SK-N-SH (cell line): ENCODE data around the gene CNPY4. TPM values are rescaled to one million over a fixed set of nuclear protein-coding genes. Genes with fewer than 3 reads are reported as not detected.

Experiments
- CTCF ChIA-PET: fragments of 300-600, 350-600 bp; formaldehyde crosslinking; extraction: SDS; loops from one replicate; lab custom pipeline; 2021; lab: Yijun Ruan, JAX
- POLR2A ChIA-PET: fragments of 350-600 bp; sonication (Branson Sonifier 250); formaldehyde crosslinking; extraction: SDS; loops from one replicate; lab custom pipeline; 2020; ENCODE audit warnings: antibody characterized with exemption, inconsistent platforms; lab: Yijun Ruan, JAX
- DNase-seq: peaks from one replicate; pipeline ENCODE4 v3.0.0; 2012
- H2AFZ ChIP-seq: fragments of 200-600 bp; sonication (generic); 2 replicates; pipeline ENCODE4 v1.8.1; 2016; ENCODE audit warnings: antibody characterized with exemption, mild to moderate bottlenecking, low read depth
- H3F3A ChIP-seq: fragments of 200-600 bp; sonication (generic); replicated peaks from 2 replicates; pipeline ENCODE3; 2016; ENCODE audit warnings: antibody characterized with exemption, mild to moderate bottlenecking; ENCODE audit not compliant: insufficient read depth
- H3K27ac ChIP-seq, 2 experiments: fragments of 200-500 bp in 1 of 2; fragments of 200-600 bp in 1 of 2; sonication (Bioruptor generic) in 1 of 2; sonication (generic), shearing (Covaris generic) in 1 of 2; 2 replicates each; pipeline versions ENCODE4 v1.5.1 to v1.6.1; 2014 to 2016; ENCODE audit warnings: low read depth in 2 of 2, inconsistent platforms in 1 of 2, low read length in 1 of 2, mild to moderate bottlenecking in 1 of 2, mixed read lengths in 1 of 2
- H3K27me3 ChIP-seq: fragments of 200-600 bp; sonication (generic), shearing (Covaris generic); 2 replicates; pipeline ENCODE4 v1.6.1; 2016; ENCODE audit warnings: mixed run types; ENCODE audit not compliant: insufficient read depth
- H3K36me3 ChIP-seq, 2 experiments: fragments of 200-500 bp in 1 of 2; fragments of 200-600 bp in 1 of 2; sonication (Bioruptor generic) in 1 of 2; sonication (generic) in 1 of 2; replicated peaks in 1 of 2; 2 replicates each; pipeline versions ENCODE3 to v1.5.1; 2014 to 2016; ENCODE audit warnings: low read length in 1 of 2, mild to moderate bottlenecking in 1 of 2; ENCODE audit not compliant: insufficient read depth in 2 of 2, control insufficient read depth in 1 of 2
- H3K4me1 ChIP-seq, 2 experiments: fragments of 200-500 bp in 1 of 2; fragments of 200-600 bp in 1 of 2; sonication (Bioruptor generic) in 1 of 2; sonication (generic), shearing (Covaris generic) in 1 of 2; 2 replicates each; pipeline versions ENCODE4 v1.5.1 to v1.6.1; 2014 to 2016; ENCODE audit warnings: low read depth in 1 of 2, low read length in 1 of 2, mixed run types in 1 of 2; ENCODE audit not compliant: insufficient read depth in 2 of 2, control insufficient read depth in 1 of 2
- H3K4me2 ChIP-seq: fragments of 200-600 bp; sonication (generic), shearing (Covaris generic); 2 replicates; pipeline ENCODE4 v1.6.1; 2017; ENCODE audit warnings: mixed run types
- H3K4me3 ChIP-seq, 2 experiments: fragments of 200-500 bp in 1 of 2; fragments of 200-600 bp in 1 of 2; sonication (Bioruptor generic) in 1 of 2; sonication (generic), shearing (Covaris generic) in 1 of 2; 2 replicates each; pipeline versions ENCODE4 v1.5.1 to v1.8.1; 2014 to 2016; ENCODE audit warnings: low read depth in 2 of 2, inconsistent platforms in 1 of 2, low read length in 1 of 2, mild to moderate bottlenecking in 1 of 2, mixed read lengths in 1 of 2, moderate library complexity in 1 of 2
- H3K79me2 ChIP-seq: fragments of 200-600 bp; sonication (generic); 2 replicates; pipeline ENCODE4 v1.8.1; 2017; ENCODE audit warnings: mild to moderate bottlenecking; ENCODE audit not compliant: insufficient read depth
- H3K9ac ChIP-seq: fragments of 200-600 bp; sonication (generic); 2 replicates; pipeline ENCODE4 v1.6.1; 2017; ENCODE audit warnings: mixed run types
- H3K9me2 ChIP-seq: fragments of 200-600 bp; sonication (generic); 2 replicates; pipeline ENCODE4 v1.6.1; 2017; ENCODE audit warnings: mixed run types
- H3K9me3 ChIP-seq: fragments of 200-600 bp; sonication (generic); 2 replicates; pipeline ENCODE4 v1.6.1; 2017; ENCODE audit warnings: mixed run types, mild to moderate bottlenecking, moderate library complexity
- H4K20me1 ChIP-seq: fragments of 200-600 bp; sonication (generic); 2 replicates; pipeline ENCODE4 v1.6.1; 2017; ENCODE audit warnings: mild to moderate bottlenecking, mixed run types; ENCODE audit not compliant: insufficient read depth
- CHD2 ChIP-seq: fragments of 150-350 bp; IDR thresholded peaks from 2 replicates; pipeline ENCODE4 v1.6.1; 2018; ENCODE audit warnings: low read length; ENCODE audit not compliant: partially characterized antibody
- IRF3 ChIP-seq: fragments of 150-350 bp; IDR thresholded peaks from 2 replicates; pipeline ENCODE4 v1.6.1; 2016; ENCODE audit warnings: mild to moderate bottlenecking, low read depth, low read length
- NFIC ChIP-seq: IDR thresholded peaks from 2 replicates; pipeline ENCODE4 v1.4.0; 2012; ENCODE audit warnings: borderline replicate concordance
- RXRA ChIP-seq: IDR thresholded peaks from 2 replicates; pipeline ENCODE4 v1.4.0; 2012; ENCODE audit warnings: low read depth, mild to moderate bottlenecking, borderline replicate concordance
- SMC3 ChIP-seq: IDR thresholded peaks from 2 replicates; pipeline ENCODE4 v1.6.1; 2012; ENCODE audit warnings: low read depth, low read length, improper control_type of control experiment
- USF1 ChIP-seq: IDR thresholded peaks from 2 replicates; pipeline ENCODE4 v1.4.0; 2012; ENCODE audit warnings: low read depth, borderline replicate concordance
- WGBS: methylation state at CpG from one replicate; pipeline ENCODE4 v1.1.6; 2017; ENCODE audit warnings: low lambda C conversion rate; 5-methylcytosine and 5-hydroxymethylcytosine counted together
- polyA plus RNA-seq, 3 experiments: library from polyadenylated mRNA; depleted of rRNA; stranded (reverse); fragments of >200 nt; gene quantifications; 2 replicates each; pipeline ENCODE4 v1.2.3, GENCODE V29; 2012

CNPY4 gene
- polyA plus RNA-seq, 1 of the 3 experiments (the other 2 are of a cell fraction), result 52.0 TPM

- no peak for TF ChIP-seq RXRA
- no peak for TF ChIP-seq USF1
- no peak overlapping the region for H2AFZ ChIP-seq
- no peak overlapping the region for H3K27ac ChIP-seq
- peaks cover 13 to 29% of the 10 kb centered on the region in 2 experiments; a peak in 3 of 4 replicates for H3K4me1 ChIP-seq
- no peak for DNase-seq
- no peaks in the 10 kb centered on the region for H3K9me2 ChIP-seq
- H3K4me3 ChIP-seq, result no peak overlapping the region
- no peaks in the 10 kb centered on the region for H3K27me3 ChIP-seq
- peaks cover 12 to 24% of the 10 kb centered on the region in 2 experiments for H3K36me3 ChIP-seq
- WGBS, result 88% methylated on average over 4 of the region's 4 CpGs
- H3K79me2 ChIP-seq, result peaks cover 38% of the 10 kb centered on the region
- no peaks in the 10 kb centered on the region for H3K9me3 ChIP-seq
- POLR2A ChIA-PET, result interaction anchor here (0.5 kb wide), 1 partner anchor 52 kb away, joined by 3 read pairs; no protein-coding TSS in a partner anchor
- H4K20me1 ChIP-seq, result peaks cover 16% of the 10 kb centered on the region; the same call in 1 of the 2 replicates
- H3K9ac ChIP-seq, result no peak overlapping the region
- H3K4me2 ChIP-seq, result no peak overlapping the region
- CTCF ChIA-PET, result interaction anchor here (1.0 to 8.5 kb wide), 11 partner anchors 12 to 506 kb away, joined by 3 to 59 read pairs (median 6); partner anchors contain the start of genes AP4M1 and MCM7
- peaks cover 18% of the 10 kb centered on the region for H3F3A ChIP-seq
Observed at GRCh38 chr7:100082978-100083377, 36.5 kb upstream of the CNPY4 start.

GRCh38 chr7:100085515-100085914 lies 33.9 kb upstream of the CNPY4 start:
- TF ChIP-seq CHD2 (no peak), SMC3 (no peak), IRF3 (no peak), NFIC (no peak)
- Histone ChIP-seq H3K9ac (no peak overlapping the region), H3K27me3 (no peaks in the 10 kb centered on the region), H4K20me1 (no peaks in the 10 kb centered on the region), H3K27ac (peak overlapping the region in 1 of 2 experiments; percentile 98; a peak in 1 of 4 replicates), H3K79me2 (peaks cover 38% of the 10 kb centered on the region), H2AFZ (no peak overlapping the region), H3F3A (peaks cover 39% of the 10 kb centered on the region), H3K9me2 (no peaks in the 10 kb centered on the region), H3K4me1 (peaks cover 11 to 29% of the 10 kb centered on the region in 2 experiments; a peak in 3 of 4 replicates), H3K36me3 (peaks cover under 1 to 4% of the 10 kb centered on the region in 2 experiments), H3K9me3 (no peaks in the 10 kb centered on the region), H3K4me3 (no peak overlapping the region), H3K4me2 (no peak overlapping the region)
- POLR2A ChIA-PET, result interaction anchor here (1.8 kb wide), 1 partner anchor 15 kb away, joined by 7 read pairs; the partner anchor contains the start of genes AP4M1 and MCM7
- DNase-seq, result no peak
- CTCF ChIA-PET, result interaction anchor here (1.0 to 8.5 kb wide), 4 partner anchors 12 to 92 kb away, joined by 4 to 59 read pairs (median 22); partner anchors contain the start of genes AP4M1 and MCM7
- 89% methylated on average over 3 of the region's 3 CpGs for WGBS
